Esophagus muscularis mucosa (tissue), 2 donors: ENCODE results near the gene LMNTD2.

ENCODE experiments used
- POLR2A ChIP-seq: fragments of 450-650 bp; IDR thresholded peaks from one replicate; pipeline ENCODE4 v1.6.1; 2017; ENCODE audit warnings: antibody characterized with exemption, moderate library complexity, mild to moderate bottlenecking, low read depth
- POLR2AphosphoS5 ChIP-seq, 2 donors: sonication (generic); formaldehyde crosslinking; IDR thresholded peaks; one replicate each; pipeline ENCODE4 v1.6.1; 2017; ENCODE audit warnings: antibody characterized with exemption in 2 of 2

GRCh38 chr11:508956-509355, 51.6 kb downstream of the LMNTD2 start:
- TF ChIP-seq POLR2AphosphoS5 (IDR thresholded peaks at IDR 0.05), result no peak
- TF ChIP-seq POLR2A, result no peak
